H9 (cell line): ENCODE measurements around the gene TMEM61. TPM values are rescaled to one million over a fixed set of nuclear protein-coding genes. Genes with fewer than 3 reads are reported as not detected.

ENCODE experiments used
- DNase-seq: peaks from one replicate; pipeline ENCODE4 v3.0.0-alpha.2; 2017
- H2AFZ ChIP-seq: one replicate; pipeline ENCODE4 v1.6.1; 2013; ENCODE audit warnings: mild to moderate bottlenecking, low read length, control low read depth, moderate library complexity
- H2AK5ac ChIP-seq: 2 replicates; pipeline ENCODE4 v1.6.1; 2013; ENCODE audit warnings: low read length, control low read depth, mixed read lengths; ENCODE audit not compliant: insufficient read length
- H2BK120ac ChIP-seq: one replicate; pipeline ENCODE4 v1.6.1; 2013; ENCODE audit warnings: low read depth, mild to moderate bottlenecking, low read length, control low read depth, inconsistent platforms; ENCODE audit not compliant: poor library complexity, severe bottlenecking
- H2BK12ac ChIP-seq: 2 replicates; pipeline ENCODE4 v1.6.1; 2013; ENCODE audit warnings: low read length, control low read depth, mixed read lengths, low read depth; ENCODE audit not compliant: insufficient read length
- H2BK15ac ChIP-seq: 2 replicates; pipeline ENCODE4 v1.6.1; 2013; ENCODE audit warnings: low read depth, low read length, control low read depth
- H2BK20ac ChIP-seq: one replicate; pipeline ENCODE4 v1.6.1; 2013; ENCODE audit warnings: low read depth, mild to moderate bottlenecking, low read length, control low read depth, inconsistent platforms; ENCODE audit not compliant: poor library complexity, severe bottlenecking
- H2BK5ac ChIP-seq: 2 replicates; pipeline ENCODE4 v1.6.1; 2013; ENCODE audit warnings: low read length, control low read depth, mixed read lengths; ENCODE audit not compliant: insufficient read length
- H3K14ac ChIP-seq: 2 replicates; pipeline ENCODE4 v1.6.1; 2013; ENCODE audit warnings: low read length, control low read depth; ENCODE audit not compliant: insufficient read depth
- H3K18ac ChIP-seq: 2 replicates; pipeline ENCODE4 v1.6.1; 2013; ENCODE audit warnings: low read depth, mild to moderate bottlenecking, mixed read lengths, low read length, control low read depth; ENCODE audit not compliant: insufficient read length
- H3K23ac ChIP-seq: 2 replicates; pipeline ENCODE4 v1.6.1; 2013; ENCODE audit warnings: low read length, control low read depth, mixed read lengths, low read depth; ENCODE audit not compliant: insufficient read length
- H3K23me2 ChIP-seq: 2 replicates; pipeline ENCODE4 v1.6.1; 2013; ENCODE audit warnings: low read depth, mild to moderate bottlenecking, mixed read lengths, low read length, control low read depth; ENCODE audit not compliant: insufficient read length, poor library complexity, severe bottlenecking
- H3K27ac ChIP-seq: 2 replicates; pipeline ENCODE4 v1.5.1; 2013; ENCODE audit warnings: low read length, control low read depth, mixed read lengths, low read depth; ENCODE audit not compliant: insufficient read length
- H3K27me3 ChIP-seq: 2 replicates; pipeline ENCODE4 v1.6.1; 2013; ENCODE audit warnings: low read length, control low read depth, inconsistent platforms; ENCODE audit not compliant: insufficient read depth
- H3K4ac ChIP-seq: 2 replicates; pipeline ENCODE4 v1.6.1; 2013; ENCODE audit warnings: low read depth, mild to moderate bottlenecking, control low read depth, inconsistent platforms, low read length, moderate library complexity
- H3K4me1 ChIP-seq: 2 replicates; pipeline ENCODE4 v1.6.1; 2013; ENCODE audit warnings: low read length, control low read depth, inconsistent platforms; ENCODE audit not compliant: insufficient read depth
- H3K4me2 ChIP-seq: 2 replicates; pipeline ENCODE4 v1.6.1; 2013; ENCODE audit warnings: low read length, control low read depth, mixed read lengths; ENCODE audit not compliant: insufficient read length, insufficient read depth
- H3K56ac ChIP-seq: 2 replicates; pipeline ENCODE4 v1.6.1; 2013; ENCODE audit warnings: low read depth, mild to moderate bottlenecking, mixed read lengths, low read length, control low read depth; ENCODE audit not compliant: insufficient read length
- H3K79me1 ChIP-seq: 2 replicates; pipeline ENCODE4 v1.6.1; 2013; ENCODE audit warnings: low read depth, mild to moderate bottlenecking, moderate library complexity, low read length, control low read depth, inconsistent platforms; ENCODE audit not compliant: insufficient read depth, poor library complexity, severe bottlenecking
- H3K79me2 ChIP-seq: 2 replicates; pipeline ENCODE4 v1.6.1; 2013; ENCODE audit warnings: low read length, control low read depth, inconsistent platforms; ENCODE audit not compliant: insufficient read depth
- H3K9ac ChIP-seq: 2 replicates; pipeline ENCODE4 v1.6.1; 2013; ENCODE audit warnings: low read length, control low read depth, mixed read lengths; ENCODE audit not compliant: insufficient read length; ENCODE audit errors: extremely low read depth
- H3K9me3 ChIP-seq: one replicate; pipeline ENCODE4 v1.6.1; 2013; ENCODE audit warnings: low read depth, low read length, inconsistent platforms; ENCODE audit not compliant: control insufficient read depth
- H3T11ph ChIP-seq: one replicate; pipeline ENCODE4 v1.6.1; 2013; ENCODE audit warnings: mild to moderate bottlenecking, low read length, control low read depth, inconsistent platforms
- H4K20me1 ChIP-seq: one replicate; pipeline ENCODE4 v1.6.1; 2013; ENCODE audit not compliant: control insufficient read depth, insufficient read length, insufficient read depth
- H4K5ac ChIP-seq: 2 replicates; pipeline ENCODE4 v1.6.1; 2013; ENCODE audit warnings: low read depth, mild to moderate bottlenecking, mixed read lengths, low read length, control low read depth; ENCODE audit not compliant: insufficient read length
- H4K8ac ChIP-seq: replicated peaks from 2 replicates; pipeline ENCODE4 v1.6.1; 2013; ENCODE audit warnings: low read length, control low read depth, mixed read lengths, low read depth; ENCODE audit not compliant: insufficient read length
- H4K91ac ChIP-seq: 2 replicates; pipeline ENCODE4 v1.6.1; 2013; ENCODE audit warnings: low read depth, mild to moderate bottlenecking, moderate library complexity, mixed read lengths, low read length, control low read depth; ENCODE audit not compliant: insufficient read length
- H3K27ac Mint-ChIP-seq, 3 experiments: 2 replicates in 2 of 3; 3 replicates in 1 of 3; pipeline ENCODE4 v1.8.0; 2020 to 2021; ENCODE audit warnings: mixed read lengths in 3 of 3, mild to moderate bottlenecking in 1 of 3, moderate library complexity in 1 of 3
- H3K27me3 Mint-ChIP-seq: 2 replicates; pipeline ENCODE4 v1.8.0; 2021; ENCODE audit warnings: low read depth, mild to moderate bottlenecking, moderate library complexity, mixed read lengths
- H3K36me3 Mint-ChIP-seq, 3 experiments: 2 replicates in 2 of 3; 3 replicates in 1 of 3; pipeline ENCODE4 v1.8.0; 2020 to 2021; ENCODE audit warnings: low read depth in 3 of 3, mixed read lengths in 3 of 3; ENCODE audit not compliant: insufficient read depth in 1 of 3
- H3K4me1 Mint-ChIP-seq, 2 experiments: 2 replicates each; pipeline ENCODE4 v1.8.0; 2020; ENCODE audit warnings: mixed read lengths in 2 of 2
- H3K4me3 Mint-ChIP-seq, 2 experiments: 2 replicates in 1 of 2; 3 replicates in 1 of 2; pipeline ENCODE4 v1.8.0; 2020 to 2021; ENCODE audit warnings: mild to moderate bottlenecking in 2 of 2, mixed read lengths in 2 of 2, moderate library complexity in 1 of 2
- H3K9me3 Mint-ChIP-seq, 2 experiments: 2 replicates in 1 of 2; 3 replicates in 1 of 2; pipeline ENCODE4 v1.8.0; 2020; ENCODE audit warnings: mild to moderate bottlenecking in 2 of 2, mixed read lengths in 2 of 2, moderate library complexity in 1 of 2
- WGBS: extraction: QIAGEN DNeasy Blood & Tissue Kit; methylation state at CpG from one replicate; pipeline ENCODE4 v1.1.7; 2013; ENCODE audit warnings: missing lambda C conversion rate, low lambda C conversion rate, mixed read lengths; ENCODE audit not compliant: insufficient read length; ENCODE audit errors: extremely low coverage; 5-methylcytosine and 5-hydroxymethylcytosine counted together
- total RNA-seq: library from RNA; stranded (reverse); gene quantifications from 2 replicates; pipeline ENCODE4 v1.2.1, GENCODE V29; 2021
- TF ChIP-seq, protein P1 (sequence below): fragments of 200-600 bp; sonication (generic); conservative IDR thresholded peaks from 3 replicates; pipeline ENCODE4 v1.8.0; 2021; ENCODE audit warnings: antibody characterized with exemption, mild to moderate bottlenecking

TMEM61 gene
- total RNA-seq, 1 experiment from 2014 or later: 0.61 TPM

DNA sequence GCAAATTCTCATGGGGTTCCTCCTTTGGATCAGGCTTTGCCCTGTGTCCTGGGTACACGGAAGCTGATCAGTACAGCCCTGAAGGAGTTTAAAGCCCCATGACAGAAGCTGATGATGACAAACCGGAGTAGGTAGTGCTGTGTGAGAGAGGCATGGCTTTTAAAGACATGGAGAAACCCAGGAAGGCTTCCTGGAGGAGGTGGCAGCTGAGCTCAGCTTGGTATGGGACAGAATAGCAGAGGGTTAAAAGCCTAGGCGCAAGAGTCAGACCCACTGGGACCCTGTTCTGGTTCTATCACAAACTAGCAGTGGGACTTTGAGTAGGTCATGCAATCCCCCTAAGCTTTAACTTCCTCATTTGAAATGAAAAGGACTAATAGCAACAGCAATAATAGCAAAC is 6.1 kb downstream of the TMEM61 start:
- Histone ChIP-seq H2BK5ac (no peak overlapping the region), H4K20me1 (no peaks in the 10 kb centered on the region), H2BK15ac (no peak overlapping the region), H2BK120ac (no peak overlapping the region), H3K79me1 (no peaks in the 10 kb centered on the region), H3K9ac (no peak overlapping the region), H4K5ac (no peak overlapping the region), H2AK5ac (no peak overlapping the region), H3K27me3 (no peaks in the 10 kb centered on the region), H3K4ac (no peak overlapping the region), H3K4me2 (no peak overlapping the region), H2AFZ (no peak overlapping the region), H3K4me1 (peaks cover 6% of the 10 kb centered on the region; the same call in 1 of the 2 replicates), H3K79me2 (no peaks in the 10 kb centered on the region), H4K8ac (no peak overlapping the region), H2BK20ac (no peak overlapping the region), H3K56ac (no peak overlapping the region), H4K91ac (no peak overlapping the region), H3K23me2 (no peaks in the 10 kb centered on the region), H3K27ac (no peak overlapping the region), H3K9me3 (no peaks in the 10 kb centered on the region), H2BK12ac (no peak overlapping the region), H3K14ac (no peak overlapping the region), H3K23ac (no peak overlapping the region), H3K18ac (no peak overlapping the region), H3T11ph (no peak overlapping the region)
- Mint-ChIP-seq H3K4me3 (no peak overlapping the region), H3K36me3 (no peaks in the 10 kb centered on the region), H3K9me3 (no peaks in the 10 kb centered on the region), H3K27me3 (peaks cover 8% of the 10 kb centered on the region), H3K27ac (no peak overlapping the region), H3K4me1 (peaks cover 19 to 22% of the 10 kb centered on the region in 2 experiments)
- no peak for DNase-seq
- TF ChIP-seq, protein P1, sequence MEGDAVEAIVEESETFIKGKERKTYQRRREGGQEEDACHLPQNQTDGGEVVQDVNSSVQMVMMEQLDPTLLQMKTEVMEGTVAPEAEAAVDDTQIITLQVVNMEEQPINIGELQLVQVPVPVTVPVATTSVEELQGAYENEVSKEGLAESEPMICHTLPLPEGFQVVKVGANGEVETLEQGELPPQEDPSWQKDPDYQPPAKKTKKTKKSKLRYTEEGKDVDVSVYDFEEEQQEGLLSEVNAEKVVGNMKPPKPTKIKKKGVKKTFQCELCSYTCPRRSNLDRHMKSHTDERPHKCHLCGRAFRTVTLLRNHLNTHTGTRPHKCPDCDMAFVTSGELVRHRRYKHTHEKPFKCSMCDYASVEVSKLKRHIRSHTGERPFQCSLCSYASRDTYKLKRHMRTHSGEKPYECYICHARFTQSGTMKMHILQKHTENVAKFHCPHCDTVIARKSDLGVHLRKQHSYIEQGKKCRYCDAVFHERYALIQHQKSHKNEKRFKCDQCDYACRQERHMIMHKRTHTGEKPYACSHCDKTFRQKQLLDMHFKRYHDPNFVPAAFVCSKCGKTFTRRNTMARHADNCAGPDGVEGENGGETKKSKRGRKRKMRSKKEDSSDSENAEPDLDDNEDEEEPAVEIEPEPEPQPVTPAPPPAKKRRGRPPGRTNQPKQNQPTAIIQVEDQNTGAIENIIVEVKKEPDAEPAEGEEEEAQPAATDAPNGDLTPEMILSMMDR: no peak
- no CpG with 5 or more reads among the region's 3 CpGs for WGBS
